Measurements from ENCODE around the gene CTAGE9. TPM values are rescaled to one million over a fixed set of nuclear protein-coding genes. Genes with fewer than 3 reads are reported as not detected.

Gene CTAGE9
- total RNA-seq, 4 donors from 2014 or later = not detected

- WGBS = 94% methylated on average over 7 of the region's 7 CpGs
- TF ChIP-seq POLR2AphosphoS5 (IDR thresholded peaks at IDR 0.05) (no peak), CTCF (IDR thresholded peaks at IDR 0.05) (no peak), EP300 (IDR thresholded peaks at IDR 0.05) (no peak), POLR2A (IDR thresholded peaks at IDR 0.05; ENCODE audit: low read depth) (no peak)
- Histone ChIP-seq H3K4me3 (no peak overlapping the region), H3K27me3 (no peaks in the 10 kb centered on the region), H3K4me1 (peaks cover 0 to 3% (median 0%) of the 10 kb centered on the region in 4 donors), H3K9me3 (no peaks in the 10 kb centered on the region), H3K36me3 (no peaks in the 10 kb centered on the region), H3K27ac (replicated peaks in 1 of 4) (no peak overlapping the region)
- intact Hi-C loops (cut with DNase I) = no loop called here
- DNase-seq (ENCODE audit: extremely low spot score) = no peak
These were observed 38.2 kb upstream of the CTAGE9 start for GRCh38 chr6:131749023-131749422.

- intact Hi-C loops (cut with DNase I) = no loop called here
- H3K36me3 ChIP-seq = no peaks in the 10 kb centered on the region
These were observed 37.1 kb upstream of the CTAGE9 start for GRCh38 chr6:131747821-131748353.

GRCh38 chr6:131745476-131745875, 34.7 kb upstream of the CTAGE9 start:
- Histone ChIP-seq H3K4me3 (no peak overlapping the region), H3K9me3 (no peaks in the 10 kb centered on the region), H3K27me3 (no peaks in the 10 kb centered on the region), H3K36me3 (no peaks in the 10 kb centered on the region), H3K4me1 (peaks cover 0 to 3% (median 0%) of the 10 kb centered on the region in 4 donors), H3K27ac (replicated peaks in 1 of 4) (no peak overlapping the region)
- no peak for TF ChIP-seq POLR2A (IDR thresholded peaks at IDR 0.05; ENCODE audit: low read depth)
- no peak for TF ChIP-seq EP300 (IDR thresholded peaks at IDR 0.05)
- TF ChIP-seq POLR2AphosphoS5 (IDR thresholded peaks at IDR 0.05) = no peak
- no peak for TF ChIP-seq CTCF (IDR thresholded peaks at IDR 0.05)
- intact Hi-C loops (cut with DNase I) = no loop called here
- WGBS = 89% methylated on average over 5 of the region's 5 CpGs
- DNase-seq (ENCODE audit: extremely low spot score) = no peak

More at GRCh38 chr6:131747821-131748353, 37.1 kb upstream of the CTAGE9 start:
- no peak for DNase-seq (ENCODE audit: extremely low spot score)
- Histone ChIP-seq H3K27me3 (no peaks in the 10 kb centered on the region), H3K9me3 (no peaks in the 10 kb centered on the region), H3K27ac (replicated peaks in 1 of 4) (no peak overlapping the region), H3K4me1 (peaks cover 0 to 3% (median 0%) of the 10 kb centered on the region in 4 donors), H3K4me3 (no peak overlapping the region)
- WGBS = 74% methylated on average over 7 of the region's 7 CpGs
- TF ChIP-seq EP300 (IDR thresholded peaks at IDR 0.05) (no peak), POLR2AphosphoS5 (IDR thresholded peaks at IDR 0.05) (no peak), POLR2A (IDR thresholded peaks at IDR 0.05; ENCODE audit: low read depth) (no peak), CTCF (IDR thresholded peaks at IDR 0.05) (no peak)

DNA sequence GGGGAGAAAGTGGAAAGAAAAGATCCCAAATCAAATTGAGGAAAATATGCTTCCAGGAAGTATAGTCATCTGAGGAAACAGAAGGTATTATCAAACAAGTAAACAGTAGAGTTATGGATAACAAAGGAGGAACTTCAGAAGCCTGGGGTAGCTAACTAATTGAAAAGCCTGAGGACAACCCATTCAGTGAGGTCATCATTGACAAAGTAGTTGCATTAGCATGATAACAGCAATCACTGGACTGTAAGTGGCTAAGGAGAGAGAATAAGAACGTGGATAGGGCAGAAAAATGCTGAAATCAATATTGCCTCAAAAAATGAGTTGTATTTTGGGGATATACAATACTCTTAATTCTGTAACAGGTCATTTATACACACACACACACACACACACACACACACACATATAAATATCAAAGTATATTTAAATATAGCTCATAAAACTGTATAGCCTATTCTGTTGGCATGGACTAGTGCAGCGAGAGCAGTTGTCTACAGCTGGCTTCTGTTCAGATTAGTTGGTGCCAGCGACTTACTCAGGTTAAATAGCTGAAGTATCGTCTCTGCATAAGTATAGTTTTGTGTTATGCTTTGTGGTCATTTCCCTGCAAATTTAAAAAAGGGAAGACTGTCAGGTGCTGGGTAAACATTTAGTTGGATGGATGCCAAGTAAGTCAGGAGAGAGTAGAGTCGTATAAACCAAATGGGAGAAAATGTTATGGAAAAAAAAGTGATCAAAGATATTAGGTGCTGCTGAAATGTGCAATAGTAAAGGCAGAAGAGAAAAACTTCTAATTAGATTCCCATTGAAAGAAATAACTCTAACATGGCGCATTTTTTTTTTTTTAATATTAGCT, 33.8 kb upstream of the CTAGE9 start:
- H3K4me1 ChIP-seq = peaks cover 0 to 3% (median 0%) of the 10 kb centered on the region in 4 donors
- no peak overlapping the region for H3K27ac ChIP-seq (replicated peaks in 1 of 4)
- no peaks in the 10 kb centered on the region for H3K9me3 ChIP-seq
- WGBS = 44% methylated on average over 6 of the region's 6 CpGs
- no peak for DNase-seq (ENCODE audit: extremely low spot score)
- no peak for TF ChIP-seq CTCF (IDR thresholded peaks at IDR 0.05)
- no peak for TF ChIP-seq EP300 (IDR thresholded peaks at IDR 0.05)
- TF ChIP-seq POLR2A (IDR thresholded peaks at IDR 0.05; ENCODE audit: low read depth) = no peak
- TF ChIP-seq POLR2AphosphoS5 (IDR thresholded peaks at IDR 0.05) = no peak
- H3K27me3 ChIP-seq = no peaks in the 10 kb centered on the region
- no peak overlapping the region for H3K4me3 ChIP-seq
- intact Hi-C loops (cut with DNase I) = no loop called here
- no peaks in the 10 kb centered on the region for H3K36me3 ChIP-seq

All from esophagus muscularis mucosa (tissue), 4 donors.